Astrocyte (in vitro differentiated cells and primary cell): Measurements from ENCODE around the gene PJVK. TPM values are rescaled to one million over a fixed set of nuclear protein-coding genes. Genes with fewer than 3 reads are reported as not detected.

ENCODE experiments used
- DNase-seq: peaks from one replicate; pipeline ENCODE4 v3.0.0-alpha.2; 2010; ENCODE audit warnings: low read depth
- FAIRE-seq: peaks from 2 replicates; lab custom pipeline; 2011; peaks lifted over from hg19 to GRCh38; lab: Jason Lieb, UNC
- H2AFZ ChIP-seq: 2 replicates; pipeline ENCODE4 v1.6.0; 2012; ENCODE audit warnings: low read depth, low read length, inconsistent platforms
- H3K27ac ChIP-seq: 2 replicates; pipeline ENCODE4 v1.5.1; 2011; ENCODE audit warnings: low read depth, low read length, inconsistent platforms
- H3K27me3 ChIP-seq: 2 replicates; pipeline ENCODE4 v1.6.0; 2011; ENCODE audit warnings: low read length, inconsistent platforms; ENCODE audit not compliant: insufficient read depth
- H3K36me3 ChIP-seq: 2 replicates; pipeline ENCODE4 v1.5.1; 2011; ENCODE audit warnings: low read length, inconsistent platforms; ENCODE audit not compliant: insufficient read depth
- H3K4me1 ChIP-seq: 2 replicates; pipeline ENCODE4 v1.5.1; 2011; ENCODE audit warnings: low read length, inconsistent platforms; ENCODE audit not compliant: insufficient read depth
- H3K4me2 ChIP-seq: 2 replicates; pipeline ENCODE4 v1.6.0; 2012; ENCODE audit warnings: low read length, inconsistent platforms
- H3K4me3 ChIP-seq: 2 replicates; pipeline ENCODE4 v1.5.1; 2011; ENCODE audit warnings: low read depth, mild to moderate bottlenecking, low read length, inconsistent platforms; ENCODE audit not compliant: insufficient read depth
- H3K79me2 ChIP-seq: 2 replicates; pipeline ENCODE4 v1.6.0; 2012; ENCODE audit warnings: mild to moderate bottlenecking, low read length, inconsistent platforms; ENCODE audit not compliant: insufficient read depth
- H3K9ac ChIP-seq: 2 replicates; pipeline ENCODE4 v1.6.0; 2012; ENCODE audit warnings: mild to moderate bottlenecking, low read length, inconsistent platforms
- H3K9me3 ChIP-seq: 2 replicates; pipeline ENCODE4 v1.5.1; 2012; ENCODE audit warnings: low read depth, mild to moderate bottlenecking, low read length, inconsistent platforms; ENCODE audit not compliant: insufficient read depth
- H4K20me1 ChIP-seq: 2 replicates; pipeline ENCODE4 v1.6.0; 2012; ENCODE audit warnings: low read length, inconsistent platforms; ENCODE audit not compliant: insufficient read depth
- H3K27ac Mint-ChIP-seq: one replicate; pipeline ENCODE4 v1.8.0; 2021; ENCODE audit warnings: mild to moderate bottlenecking, mixed read lengths; ENCODE audit not compliant: unreplicated experiment
- H3K27me3 Mint-ChIP-seq: one replicate; pipeline ENCODE4 v1.8.0; 2021; ENCODE audit warnings: low read depth, mixed read lengths; ENCODE audit not compliant: unreplicated experiment
- H3K36me3 Mint-ChIP-seq: one replicate; pipeline ENCODE4 v1.8.0; 2021; ENCODE audit warnings: low read depth, mixed read lengths; ENCODE audit not compliant: unreplicated experiment
- H3K4me1 Mint-ChIP-seq: one replicate; pipeline ENCODE4 v1.8.0; 2021; ENCODE audit warnings: low read depth, mixed read lengths; ENCODE audit not compliant: unreplicated experiment
- H3K4me3 Mint-ChIP-seq: one replicate; pipeline ENCODE4 v1.8.0; 2021; ENCODE audit warnings: mild to moderate bottlenecking, moderate library complexity, mixed read lengths; ENCODE audit not compliant: unreplicated experiment
- H3K9me3 Mint-ChIP-seq: one replicate; pipeline ENCODE4 v1.8.0; 2021; ENCODE audit warnings: mild to moderate bottlenecking, mixed read lengths; ENCODE audit not compliant: unreplicated experiment
- CTCF ChIP-seq: IDR thresholded peaks from 2 replicates; pipeline ENCODE4 v1.5.1; 2011; ENCODE audit warnings: low read depth, mild to moderate bottlenecking, inconsistent platforms, low read length, moderate library complexity; ENCODE audit not compliant: insufficient read depth
- EZH2 ChIP-seq: IDR thresholded peaks from 2 replicates; pipeline ENCODE4 v1.6.1; 2012; ENCODE audit warnings: mild to moderate bottlenecking, low read length, inconsistent platforms; ENCODE audit not compliant: insufficient read depth
- total RNA-seq: library from RNA; stranded (reverse); gene quantifications from 2 replicates; pipeline ENCODE4 v1.2.1, GENCODE V29; 2021

Gene PJVK
- total RNA-seq, 1 donor from 2014 or later, result 2.4 TPM

- TF ChIP-seq EZH2 (no peak), CTCF (no peak)
Measured at GRCh38 chr2:178417916-178418315, 33.3 kb upstream of the PJVK start.

GRCh38 chr2:178418426-178418825, 32.8 kb upstream of the PJVK start:
- Histone ChIP-seq H3K36me3 (no peaks in the 10 kb centered on the region), H3K27me3 (no peaks in the 10 kb centered on the region), H2AFZ (no peak overlapping the region), H3K27ac (no peak overlapping the region), H3K4me1 (peaks cover 6% of the 10 kb centered on the region), H3K4me2 (no peak overlapping the region), H3K4me3 (no peak overlapping the region), H3K9ac (no peak overlapping the region), H3K79me2 (peaks cover 29% of the 10 kb centered on the region), H4K20me1 (no peaks in the 10 kb centered on the region), H3K9me3 (no peaks in the 10 kb centered on the region)
- Mint-ChIP-seq H3K36me3 (peaks cover 5% of the 10 kb centered on the region), H3K27ac (no peak overlapping the region), H3K4me3 (no peak overlapping the region), H3K9me3 (peaks cover 3% of the 10 kb centered on the region), H3K4me1 (peaks cover 10% of the 10 kb centered on the region), H3K27me3 (no peaks in the 10 kb centered on the region)
- FAIRE-seq (no peak), DNase-seq (peak; percentile 8)
- TF ChIP-seq CTCF, result no peak
- TF ChIP-seq EZH2, result no peak

More at GRCh38 chr2:178417916-178418315, 33.3 kb upstream of the PJVK start:
- Mint-ChIP-seq H3K27ac (no peak overlapping the region), H3K36me3 (peaks cover 5% of the 10 kb centered on the region), H3K4me3 (no peak overlapping the region), H3K9me3 (peaks cover 3% of the 10 kb centered on the region), H3K27me3 (no peaks in the 10 kb centered on the region), H3K4me1 (peaks cover 10% of the 10 kb centered on the region)
- H3K9ac ChIP-seq, result no peak overlapping the region
- H3K9me3 ChIP-seq, result no peaks in the 10 kb centered on the region
- no peaks in the 10 kb centered on the region for H3K27me3 ChIP-seq
- H3K4me2 ChIP-seq, result no peak overlapping the region
- DNase-seq (no peak), FAIRE-seq (no peak)
- H3K4me1 ChIP-seq, result peaks cover 6% of the 10 kb centered on the region
- H3K79me2 ChIP-seq, result peaks cover 25% of the 10 kb centered on the region
- H3K27ac ChIP-seq, result no peak overlapping the region
- no peak overlapping the region for H2AFZ ChIP-seq
- no peak overlapping the region for H3K4me3 ChIP-seq
- H4K20me1 ChIP-seq, result no peaks in the 10 kb centered on the region
- no peaks in the 10 kb centered on the region for H3K36me3 ChIP-seq

GRCh38 chr2:178419123-178419522, 32.1 kb upstream of the PJVK start:
- Mint-ChIP-seq H3K27ac (no peak overlapping the region), H3K4me3 (no peak overlapping the region), H3K36me3 (peaks cover 5% of the 10 kb centered on the region), H3K9me3 (peaks cover 3% of the 10 kb centered on the region), H3K4me1 (peaks cover 10% of the 10 kb centered on the region), H3K27me3 (no peaks in the 10 kb centered on the region)
- Histone ChIP-seq H3K9ac (no peak overlapping the region), H3K4me2 (no peak overlapping the region), H3K4me3 (no peak overlapping the region), H3K36me3 (no peaks in the 10 kb centered on the region), H2AFZ (no peak overlapping the region), H3K79me2 (peaks cover 35% of the 10 kb centered on the region), H3K4me1 (peaks cover 6% of the 10 kb centered on the region), H3K9me3 (no peaks in the 10 kb centered on the region), H3K27me3 (no peaks in the 10 kb centered on the region), H3K27ac (no peak overlapping the region), H4K20me1 (no peaks in the 10 kb centered on the region)
- no peak for TF ChIP-seq CTCF
- no peak for TF ChIP-seq EZH2
- FAIRE-seq (no peak), DNase-seq (no peak)
